Measurements from ENCODE around the gene CASR. TPM values are rescaled to one million over a fixed set of nuclear protein-coding genes. Genes with fewer than 3 reads are reported as not detected.

Gene CASR
- total RNA-seq, 4 donors from 2014 or later = under 0.01 to 0.19 TPM; not detected in 2

DNA sequence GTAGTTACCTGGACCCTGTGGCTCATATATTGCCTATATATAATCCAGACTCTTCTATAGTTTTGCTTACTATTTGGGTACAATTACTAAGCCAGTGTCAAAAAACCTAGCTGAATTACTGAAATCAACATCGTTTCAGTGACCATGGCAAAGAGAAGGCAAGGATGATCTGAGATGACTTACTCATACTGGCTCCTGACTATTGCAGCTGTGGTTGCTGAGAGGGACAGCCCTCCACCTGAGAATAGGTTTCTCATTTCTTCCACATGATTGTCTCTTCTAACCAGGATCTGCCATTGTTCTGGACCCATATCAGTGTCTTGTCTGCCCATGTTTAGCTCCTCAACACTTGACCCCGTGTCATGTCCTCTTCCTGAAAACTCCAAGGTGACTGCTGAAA, 30.2 kb downstream of the CASR start:
- no peak overlapping the region for H3K4me3 ChIP-seq
- TF ChIP-seq POLR2AphosphoS5 (IDR thresholded peaks at IDR 0.05) (no peak), POLR2A (IDR thresholded peaks at IDR 0.05; ENCODE audit: low read depth) (no peak), EP300 (IDR thresholded peaks at IDR 0.05) (no peak)
- TF ChIP-seq, protein P1, sequence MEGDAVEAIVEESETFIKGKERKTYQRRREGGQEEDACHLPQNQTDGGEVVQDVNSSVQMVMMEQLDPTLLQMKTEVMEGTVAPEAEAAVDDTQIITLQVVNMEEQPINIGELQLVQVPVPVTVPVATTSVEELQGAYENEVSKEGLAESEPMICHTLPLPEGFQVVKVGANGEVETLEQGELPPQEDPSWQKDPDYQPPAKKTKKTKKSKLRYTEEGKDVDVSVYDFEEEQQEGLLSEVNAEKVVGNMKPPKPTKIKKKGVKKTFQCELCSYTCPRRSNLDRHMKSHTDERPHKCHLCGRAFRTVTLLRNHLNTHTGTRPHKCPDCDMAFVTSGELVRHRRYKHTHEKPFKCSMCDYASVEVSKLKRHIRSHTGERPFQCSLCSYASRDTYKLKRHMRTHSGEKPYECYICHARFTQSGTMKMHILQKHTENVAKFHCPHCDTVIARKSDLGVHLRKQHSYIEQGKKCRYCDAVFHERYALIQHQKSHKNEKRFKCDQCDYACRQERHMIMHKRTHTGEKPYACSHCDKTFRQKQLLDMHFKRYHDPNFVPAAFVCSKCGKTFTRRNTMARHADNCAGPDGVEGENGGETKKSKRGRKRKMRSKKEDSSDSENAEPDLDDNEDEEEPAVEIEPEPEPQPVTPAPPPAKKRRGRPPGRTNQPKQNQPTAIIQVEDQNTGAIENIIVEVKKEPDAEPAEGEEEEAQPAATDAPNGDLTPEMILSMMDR (IDR thresholded peaks at IDR 0.05) = no peak
- WGBS = 80% methylated on average over 2 of the region's 2 CpGs
- H3K27me3 ChIP-seq = no peaks in the 10 kb centered on the region
- no peak overlapping the region for H3K27ac ChIP-seq (replicated peaks in 1 of 4)
- no peaks in the 10 kb centered on the region for H3K4me1 ChIP-seq
- intact Hi-C loops (cut with DNase I) = no loop called here
- no peaks in the 10 kb centered on the region for H3K36me3 ChIP-seq
- DNase-seq (ENCODE audit: extremely low spot score) = no peak
- no peaks in the 10 kb centered on the region for H3K9me3 ChIP-seq

DNA sequence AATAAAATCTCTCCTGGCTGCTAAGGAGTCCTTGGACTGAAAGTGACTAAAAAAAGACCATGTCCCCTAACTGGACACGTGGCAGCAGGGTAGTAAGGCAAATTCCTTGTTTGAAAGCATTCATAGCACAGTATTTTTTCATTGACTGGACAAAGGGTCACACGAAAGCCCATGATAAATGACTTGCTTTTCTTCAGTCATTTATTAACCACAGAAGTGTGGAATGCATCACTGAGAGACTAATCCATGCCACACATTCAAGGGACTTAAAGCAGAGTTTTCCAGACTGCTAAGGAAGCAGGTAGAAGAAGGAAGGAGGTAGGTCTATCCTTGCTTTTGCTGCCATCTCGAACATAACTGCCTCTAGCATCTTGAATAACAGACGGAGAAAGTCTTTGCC, 31.2 kb downstream of the CASR start:
- no peaks in the 10 kb centered on the region for H3K27me3 ChIP-seq
- WGBS = 43% methylated on average over 4 of the region's 4 CpGs
- TF ChIP-seq, protein P1 (IDR thresholded peaks at IDR 0.05) = no peak
- TF ChIP-seq EP300 (IDR thresholded peaks at IDR 0.05) = no peak
- TF ChIP-seq POLR2A (IDR thresholded peaks at IDR 0.05; ENCODE audit: low read depth) = no peak
- TF ChIP-seq POLR2AphosphoS5 (IDR thresholded peaks at IDR 0.05) = no peak
- intact Hi-C loops (cut with DNase I) = no loop called here
- no peak overlapping the region for H3K4me3 ChIP-seq
- no peak for DNase-seq (ENCODE audit: extremely low spot score)
- H3K36me3 ChIP-seq = no peaks in the 10 kb centered on the region
- no peaks in the 10 kb centered on the region for H3K9me3 ChIP-seq
- H3K27ac ChIP-seq (replicated peaks in 1 of 4) = no peak overlapping the region
- H3K4me1 ChIP-seq = no peaks in the 10 kb centered on the region

DNA sequence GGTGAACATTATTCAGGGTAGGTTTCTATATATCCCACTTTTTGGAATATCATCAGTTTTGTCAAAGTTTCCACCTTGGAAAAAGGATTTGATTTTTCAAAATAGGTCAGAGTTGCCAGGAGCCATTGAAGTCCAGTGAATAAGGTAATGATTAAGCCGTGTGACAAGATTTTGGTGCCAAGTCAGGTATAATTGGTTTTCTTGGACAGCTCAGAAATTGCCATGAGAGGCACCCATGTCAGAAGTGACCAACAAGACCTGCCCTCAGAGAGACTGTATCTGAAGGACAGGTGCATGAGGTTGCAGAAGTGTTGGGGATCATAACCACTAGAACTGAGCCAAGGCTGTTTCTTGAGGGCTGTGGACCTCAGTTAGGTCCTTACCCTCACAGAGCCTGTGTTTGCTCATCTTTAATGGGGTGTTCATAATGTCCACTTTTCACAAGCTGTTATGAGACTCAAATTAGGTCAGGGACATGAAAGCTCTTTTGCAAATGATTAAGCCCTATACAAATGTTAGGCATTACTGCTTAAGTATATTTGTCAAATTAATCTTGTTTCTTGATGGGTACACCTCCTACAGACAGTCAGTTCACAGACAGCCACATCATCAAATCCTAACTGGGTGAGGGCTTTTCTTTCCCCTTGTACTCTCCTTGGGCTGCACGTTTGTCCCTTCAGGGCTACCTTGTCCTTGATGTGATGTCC, 32.3 kb downstream of the CASR start:
- TF ChIP-seq POLR2AphosphoS5 (IDR thresholded peaks at IDR 0.05) (no peak), EP300 (IDR thresholded peaks at IDR 0.05) (no peak), POLR2A (IDR thresholded peaks at IDR 0.05; ENCODE audit: low read depth) (no peak)
- TF ChIP-seq, protein P1 (IDR thresholded peaks at IDR 0.05) = no peak
- no peaks in the 10 kb centered on the region for H3K36me3 ChIP-seq
- H3K4me3 ChIP-seq = no peak overlapping the region
- H3K4me1 ChIP-seq = no peaks in the 10 kb centered on the region
- no peaks in the 10 kb centered on the region for H3K9me3 ChIP-seq
- 74% methylated on average over 2 of the region's 2 CpGs for WGBS
- intact Hi-C loops (cut with DNase I) = no loop called here
- H3K27me3 ChIP-seq = no peaks in the 10 kb centered on the region
- H3K27ac ChIP-seq (replicated peaks in 1 of 4) = no peak overlapping the region
- no peak for DNase-seq (ENCODE audit: extremely low spot score)

DNA sequence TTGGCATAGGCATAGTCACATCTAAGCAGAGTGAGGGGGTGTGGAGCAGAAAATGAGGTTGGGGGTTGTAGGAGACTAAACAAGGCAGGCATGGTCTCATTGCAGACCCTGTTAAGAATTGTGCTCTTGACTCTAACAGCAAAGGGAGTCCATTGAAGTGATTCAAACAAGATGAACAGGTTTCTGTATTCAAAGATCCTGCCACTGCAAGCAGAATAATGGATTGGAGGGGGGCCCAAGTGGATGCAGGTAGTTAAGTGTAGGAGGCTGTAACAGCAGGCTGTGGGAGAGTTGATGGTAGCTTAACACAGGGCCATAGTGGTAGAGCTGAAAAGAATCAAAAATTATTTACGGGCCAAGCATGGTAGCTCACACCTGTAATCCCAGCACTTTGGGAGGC, 34.4 kb downstream of the CASR start:
- no peaks in the 10 kb centered on the region for H3K36me3 ChIP-seq
- no peaks in the 10 kb centered on the region for H3K4me1 ChIP-seq
- no peaks in the 10 kb centered on the region for H3K9me3 ChIP-seq
- H3K27me3 ChIP-seq = no peaks in the 10 kb centered on the region
- intact Hi-C loops (cut with DNase I) = no loop called here
- TF ChIP-seq EP300 (IDR thresholded peaks at IDR 0.05) = no peak
- no peak for TF ChIP-seq POLR2A (IDR thresholded peaks at IDR 0.05; ENCODE audit: low read depth)
- no peak for TF ChIP-seq POLR2AphosphoS5 (IDR thresholded peaks at IDR 0.05)
- TF ChIP-seq, protein P1 (IDR thresholded peaks at IDR 0.05) = no peak
- no peak for DNase-seq (ENCODE audit: extremely low spot score)
- no peak overlapping the region for H3K27ac ChIP-seq (replicated peaks in 1 of 4)
- WGBS = 63% methylated on average over 1 of the region's 1 CpG
- no peak overlapping the region for H3K4me3 ChIP-seq
